ENCODE results near the gene ZNF697.
"Not testable (repeated sequence)": the region's sequence is repeated elsewhere in the genome, so short reads cannot be mapped to it uniquely, and the experiment has no call there.

ZNF697 gene

DNA sequence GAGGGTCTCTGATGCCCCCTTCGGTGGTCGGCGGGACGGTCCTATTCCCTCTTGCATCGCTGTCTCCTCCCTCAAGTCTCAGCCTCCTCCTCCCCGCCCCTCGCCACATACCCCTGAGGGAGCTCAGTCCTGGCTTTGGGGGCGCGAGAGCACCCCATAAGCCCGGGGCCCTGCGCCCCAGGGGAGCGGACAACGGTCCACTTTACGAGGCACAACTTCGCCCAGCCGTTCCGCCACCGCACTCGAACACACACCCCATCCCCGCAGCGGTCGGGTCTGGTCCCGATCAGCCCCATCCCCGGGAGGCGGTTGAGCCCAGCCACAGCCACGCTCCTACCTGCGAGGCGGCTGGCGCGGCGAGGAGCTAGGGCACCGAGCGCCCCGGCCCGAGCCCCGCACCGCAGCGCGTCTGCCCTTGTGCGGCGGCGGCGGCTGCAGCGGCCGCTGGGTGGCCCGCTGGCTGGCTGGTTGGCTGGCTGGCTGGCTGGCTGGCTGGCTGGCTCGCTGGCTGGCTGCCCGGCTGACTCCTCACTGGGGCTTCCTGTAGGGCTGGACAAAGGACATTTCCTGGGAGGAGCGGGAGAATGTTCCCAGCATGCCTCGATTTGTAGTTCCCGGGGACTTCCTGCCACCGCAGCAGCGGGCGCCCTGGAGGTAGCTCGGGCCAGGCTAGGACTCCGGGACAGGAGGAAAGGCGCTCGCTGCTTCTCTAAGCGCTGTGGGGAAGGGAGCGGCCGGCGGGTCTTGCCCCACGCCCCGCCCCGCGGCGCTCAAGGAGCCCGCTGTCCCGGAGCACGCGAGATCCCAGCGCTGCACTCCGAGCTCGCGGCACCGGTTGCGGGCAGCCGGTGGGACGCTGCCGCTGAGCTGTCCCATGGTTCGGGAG, at the start of gene ZNF697:
Gene ZNF697 (minus strand): TSS at position 533 of the 886 bp plus-strand sequence. CDS start 22,166 bp downstream, outside the sequence.
- peak; percentile 97 for DNase-seq (ENCODE audit: low spot score)

DNA sequence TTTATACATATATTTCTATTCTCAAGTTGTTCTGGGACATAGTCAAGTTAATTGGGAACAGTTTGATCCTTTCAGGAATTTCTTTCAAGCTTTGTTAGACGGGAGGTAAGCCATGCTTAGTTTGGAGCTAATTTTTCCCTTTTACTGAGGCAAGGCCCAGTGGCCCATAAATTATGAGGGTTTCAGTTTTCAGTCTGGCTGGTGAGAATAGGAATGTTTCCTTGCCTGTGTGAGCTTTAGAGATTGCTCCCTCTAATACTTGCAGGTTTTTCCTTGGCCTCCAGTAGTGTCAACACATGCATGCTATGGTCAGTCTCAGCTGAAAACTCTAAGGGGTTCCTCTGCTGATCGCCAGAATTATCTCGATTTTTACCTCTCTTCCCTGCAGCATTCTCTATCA, 49.5 kb upstream of the ZNF697 start:
- no peak for DNase-seq (ENCODE audit: low spot score)

DNA sequence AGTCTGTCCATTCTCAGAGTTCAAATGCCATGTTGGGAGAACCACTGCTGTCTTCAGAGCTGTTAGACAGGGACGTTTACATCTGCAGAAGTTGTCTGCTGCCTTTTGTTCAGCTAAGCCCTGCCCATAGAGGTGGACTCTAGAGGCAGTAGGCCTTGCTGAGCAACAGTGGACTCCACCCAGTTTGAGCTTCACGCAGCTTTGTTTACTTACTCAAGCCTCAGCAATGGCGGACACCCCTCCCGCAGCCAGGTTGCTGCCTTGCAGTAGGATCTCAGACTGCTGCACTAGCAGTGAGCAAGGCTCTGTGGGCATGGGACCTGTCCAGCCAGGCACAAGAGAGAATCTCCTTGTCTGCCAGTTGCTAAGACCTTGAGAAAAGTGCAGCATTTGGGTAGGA, 48.8 kb upstream of the ZNF697 start:
- DNase-seq (ENCODE audit: low spot score), result not testable (repeated sequence)

DNA sequence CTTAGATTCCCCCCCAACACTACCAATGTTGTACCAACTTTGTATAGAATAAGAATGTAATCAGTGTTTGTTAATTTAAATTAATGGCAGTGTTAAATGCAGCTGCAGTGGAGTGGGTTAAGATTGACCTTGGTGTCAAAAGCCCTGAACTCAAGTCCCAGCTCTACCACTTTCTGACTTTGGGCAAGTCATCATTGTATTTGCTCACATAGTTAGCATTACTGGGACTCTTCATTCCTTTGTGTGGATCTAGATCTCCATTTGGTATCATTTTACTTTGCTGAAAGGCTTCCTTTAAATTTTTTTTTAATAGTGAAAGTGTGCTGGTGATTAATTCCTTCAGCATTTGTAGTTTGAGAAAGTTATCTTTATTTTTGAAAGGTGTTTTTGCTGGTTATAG, 41.4 kb upstream of the ZNF697 start:
- no peak for DNase-seq (ENCODE audit: low spot score)

DNA sequence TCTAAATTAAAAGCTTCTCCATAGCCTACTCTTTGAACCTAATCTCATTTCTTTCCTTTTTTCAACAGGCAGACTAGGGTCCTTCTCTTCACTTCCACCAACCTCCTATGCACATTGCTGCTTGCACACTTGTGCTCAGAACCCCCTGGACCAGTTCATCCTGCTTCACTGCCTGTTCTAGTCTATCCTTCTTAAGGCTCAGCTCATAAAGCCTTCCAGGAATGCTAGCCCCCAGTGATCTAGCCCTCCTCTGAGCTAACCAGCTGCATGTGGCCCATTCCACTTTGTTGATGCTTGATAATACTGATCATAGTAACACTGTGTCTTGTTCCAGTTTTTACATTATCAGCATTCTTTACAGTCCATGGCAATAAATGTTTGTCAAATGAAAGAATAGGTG, 40.7 kb upstream of the ZNF697 start:
- DNase-seq (ENCODE audit: low spot score), result no peak

DNA sequence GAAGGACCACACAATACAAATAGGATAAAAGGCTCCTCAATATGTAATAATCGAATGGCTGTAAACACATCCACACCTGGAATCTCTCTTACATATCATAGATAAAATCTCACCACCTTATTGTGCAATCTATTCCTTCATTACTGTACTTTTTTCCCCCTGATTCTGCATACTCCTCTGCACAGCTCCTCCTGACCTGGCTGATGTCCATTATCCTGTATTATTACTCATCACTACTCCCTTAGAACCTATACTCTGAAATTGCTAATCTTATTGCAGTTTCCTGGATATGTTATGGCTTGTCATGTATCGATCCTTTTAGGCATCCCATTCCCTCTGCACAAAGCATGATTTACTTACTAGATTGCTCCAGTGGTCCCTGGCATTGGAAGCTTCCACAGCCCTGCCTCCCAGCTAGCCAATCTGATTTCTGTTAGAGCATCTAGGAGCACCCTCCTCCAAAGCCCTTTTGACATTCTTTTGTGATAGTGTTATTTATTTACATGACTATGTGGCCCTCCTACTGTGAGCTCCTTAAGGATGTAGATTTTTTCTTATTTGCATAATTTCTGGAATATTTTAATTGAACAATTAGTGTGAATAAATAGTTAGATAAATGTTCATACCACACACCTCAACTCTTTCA, 39.5 kb upstream of the ZNF697 start:
- DNase-seq (ENCODE audit: low spot score), result no peak

DNA sequence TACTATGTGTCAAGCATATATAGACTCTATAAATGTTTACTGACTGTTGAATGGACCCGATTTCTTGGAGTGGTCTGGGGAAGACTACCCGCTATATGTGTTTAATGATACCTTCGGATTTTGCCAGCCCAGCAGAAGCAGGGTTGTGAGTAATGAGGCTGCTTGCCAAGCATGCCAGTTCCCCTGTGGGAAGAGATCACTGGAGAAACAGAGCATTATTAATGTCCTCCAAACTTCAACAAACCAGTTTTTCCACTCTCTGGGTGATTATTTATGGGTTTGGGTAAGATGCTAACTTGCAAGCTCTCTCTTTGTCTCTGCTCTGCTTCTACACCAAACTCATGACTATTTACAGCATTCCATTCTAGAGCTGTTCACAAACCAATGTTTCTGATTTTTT, 38.6 kb upstream of the ZNF697 start:
- DNase-seq (ENCODE audit: low spot score), result no peak

DNA sequence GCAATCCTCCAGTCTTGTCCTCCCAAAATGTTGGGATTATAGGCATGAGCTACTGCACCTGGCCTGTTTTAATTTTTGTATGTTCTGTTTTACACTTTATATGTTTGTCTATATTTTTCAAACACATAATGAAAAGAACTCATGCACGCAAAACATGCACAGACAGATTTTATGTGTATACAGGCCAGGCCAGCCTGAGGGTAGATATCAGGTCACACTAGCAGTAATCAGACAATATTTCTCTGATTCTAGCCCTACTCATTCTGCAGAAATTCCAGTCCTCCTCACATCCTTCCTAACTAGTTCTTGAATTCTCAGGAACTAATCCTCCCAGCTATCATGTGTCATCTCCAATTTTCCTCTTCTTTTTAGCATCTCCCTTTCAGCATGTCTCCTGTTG, 35.8 kb upstream of the ZNF697 start:
- no peak for DNase-seq (ENCODE audit: low spot score)

DNA sequence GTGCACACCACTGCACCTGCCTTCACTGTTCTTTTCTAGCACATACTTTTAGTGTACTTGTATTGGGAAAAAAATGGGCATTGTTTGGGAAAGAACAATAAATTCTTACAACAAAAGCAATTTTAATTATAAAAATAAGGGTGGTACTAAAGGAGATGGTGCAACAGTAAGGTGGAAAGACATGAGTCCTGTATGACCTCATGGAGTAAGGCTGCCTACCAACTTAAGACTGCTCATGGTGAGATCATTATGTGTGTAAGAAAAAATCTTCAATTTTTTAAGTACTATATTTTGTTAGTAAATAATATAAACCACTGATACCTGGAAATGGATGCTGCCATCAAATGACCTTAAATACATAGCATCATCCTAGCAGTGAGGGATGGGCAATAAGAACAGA, 34.1 kb upstream of the ZNF697 start:
- DNase-seq (ENCODE audit: low spot score), result no peak

DNA sequence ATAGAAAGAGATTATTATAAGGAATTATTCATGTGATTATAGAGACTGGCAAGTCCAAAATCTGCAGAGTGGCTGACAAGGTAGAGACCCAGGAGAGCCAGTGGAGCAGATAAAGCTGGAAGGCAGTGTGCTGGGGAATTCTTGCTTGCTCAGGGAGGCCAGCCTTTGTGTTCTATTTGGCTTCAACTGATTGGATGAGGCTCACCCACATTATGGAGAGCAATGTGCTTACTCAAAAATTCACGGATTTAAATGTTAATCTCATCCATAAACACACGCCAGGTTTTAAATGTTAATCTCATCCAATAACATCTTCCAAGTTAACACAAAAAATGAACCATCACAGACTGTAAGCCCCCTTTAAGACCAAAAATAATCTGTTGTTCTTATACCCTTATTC, 33.5 kb upstream of the ZNF697 start:
- DNase-seq (ENCODE audit: low spot score), result no peak

DNA sequence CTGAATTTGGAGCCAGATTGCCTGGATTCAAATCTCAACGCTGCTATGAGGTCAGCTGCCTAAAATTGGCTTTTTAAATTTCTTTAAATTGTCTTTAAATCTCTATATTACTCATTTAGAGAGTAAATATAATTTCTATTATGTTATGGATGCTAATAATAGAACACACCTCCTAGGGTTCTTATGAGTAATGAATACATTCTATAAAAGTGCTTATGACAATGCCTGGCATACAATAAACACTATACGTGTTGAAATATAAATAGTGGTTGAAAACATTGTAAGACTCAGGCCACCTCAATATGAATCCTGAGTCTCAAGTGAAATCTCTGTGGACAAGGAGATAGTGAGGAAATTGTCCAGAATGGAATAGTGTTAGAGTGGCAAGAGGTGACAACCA, 32.7 kb upstream of the ZNF697 start:
- DNase-seq (ENCODE audit: low spot score), result no peak

DNA sequence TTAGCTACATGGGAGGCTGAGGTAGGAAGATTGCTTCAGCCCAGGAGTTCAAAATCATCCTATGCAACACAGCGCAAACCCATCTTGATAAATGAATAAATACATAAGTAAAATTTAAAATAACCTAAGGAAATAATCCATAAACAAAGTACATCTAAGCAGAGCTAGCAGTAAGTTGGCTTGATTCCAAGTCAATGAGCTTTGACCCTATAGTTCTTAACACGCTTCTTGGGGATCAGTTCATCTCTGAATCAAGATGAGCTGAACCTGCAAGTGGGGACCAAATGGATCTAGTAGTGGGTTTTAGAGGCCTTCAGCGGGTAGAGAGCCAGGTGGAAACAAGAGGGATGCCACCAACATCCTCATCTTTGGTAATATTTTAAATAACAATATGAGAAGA, 32.1 kb upstream of the ZNF697 start:
- no peak for DNase-seq (ENCODE audit: low spot score)

DNA sequence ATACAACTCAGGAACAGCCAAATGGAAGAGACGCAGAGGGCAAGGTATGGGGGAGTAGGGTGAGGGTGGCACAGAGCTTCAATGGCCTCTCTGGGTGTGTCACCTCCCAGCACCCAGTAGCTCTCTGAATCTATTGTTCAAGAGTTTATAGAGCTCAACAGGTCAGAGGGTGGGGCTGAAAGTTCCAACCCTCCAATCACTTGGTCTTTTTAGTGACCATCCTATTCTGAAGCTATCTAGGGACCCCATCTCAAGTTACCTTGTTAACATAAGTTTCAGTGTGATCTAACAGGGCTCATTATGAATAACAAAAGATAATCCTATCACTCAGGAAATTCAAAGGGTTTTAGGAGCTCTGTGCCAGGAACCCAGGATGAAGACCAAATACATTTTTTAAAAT, 31.2 kb upstream of the ZNF697 start:
- DNase-seq (ENCODE audit: low spot score), result no peak

DNA sequence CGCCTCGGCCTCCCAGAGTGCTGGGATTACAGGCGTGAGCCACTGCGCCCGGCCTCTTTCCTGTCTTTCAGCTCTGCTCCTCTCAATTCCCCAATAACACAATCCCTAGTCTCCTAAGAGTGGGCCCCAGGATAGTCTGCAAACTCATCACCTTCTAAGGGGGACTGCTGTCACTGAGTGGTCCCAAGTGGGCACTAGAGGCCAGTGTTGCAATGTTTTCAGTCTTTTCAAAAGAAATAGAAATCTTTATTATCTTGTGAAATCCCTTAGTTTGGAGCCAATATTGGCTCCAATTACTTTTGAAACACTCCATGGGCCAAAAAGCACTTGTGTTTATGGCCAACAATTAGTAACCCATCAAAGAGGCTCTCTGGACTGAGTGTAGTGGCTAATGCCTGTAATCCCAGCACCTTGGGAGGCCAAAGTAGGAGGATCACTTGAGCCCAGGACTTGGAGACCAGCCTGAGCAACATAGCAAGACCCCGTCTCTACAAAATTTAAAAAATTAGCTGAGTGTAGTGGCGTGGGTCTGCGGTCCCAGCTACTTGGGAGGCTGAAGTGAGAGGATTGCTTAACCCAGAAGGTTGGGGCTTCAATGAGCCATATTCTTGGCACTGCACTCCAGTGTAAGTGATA, 28.6 kb upstream of the ZNF697 start:
- DNase-seq (ENCODE audit: low spot score), result no peak

DNA sequence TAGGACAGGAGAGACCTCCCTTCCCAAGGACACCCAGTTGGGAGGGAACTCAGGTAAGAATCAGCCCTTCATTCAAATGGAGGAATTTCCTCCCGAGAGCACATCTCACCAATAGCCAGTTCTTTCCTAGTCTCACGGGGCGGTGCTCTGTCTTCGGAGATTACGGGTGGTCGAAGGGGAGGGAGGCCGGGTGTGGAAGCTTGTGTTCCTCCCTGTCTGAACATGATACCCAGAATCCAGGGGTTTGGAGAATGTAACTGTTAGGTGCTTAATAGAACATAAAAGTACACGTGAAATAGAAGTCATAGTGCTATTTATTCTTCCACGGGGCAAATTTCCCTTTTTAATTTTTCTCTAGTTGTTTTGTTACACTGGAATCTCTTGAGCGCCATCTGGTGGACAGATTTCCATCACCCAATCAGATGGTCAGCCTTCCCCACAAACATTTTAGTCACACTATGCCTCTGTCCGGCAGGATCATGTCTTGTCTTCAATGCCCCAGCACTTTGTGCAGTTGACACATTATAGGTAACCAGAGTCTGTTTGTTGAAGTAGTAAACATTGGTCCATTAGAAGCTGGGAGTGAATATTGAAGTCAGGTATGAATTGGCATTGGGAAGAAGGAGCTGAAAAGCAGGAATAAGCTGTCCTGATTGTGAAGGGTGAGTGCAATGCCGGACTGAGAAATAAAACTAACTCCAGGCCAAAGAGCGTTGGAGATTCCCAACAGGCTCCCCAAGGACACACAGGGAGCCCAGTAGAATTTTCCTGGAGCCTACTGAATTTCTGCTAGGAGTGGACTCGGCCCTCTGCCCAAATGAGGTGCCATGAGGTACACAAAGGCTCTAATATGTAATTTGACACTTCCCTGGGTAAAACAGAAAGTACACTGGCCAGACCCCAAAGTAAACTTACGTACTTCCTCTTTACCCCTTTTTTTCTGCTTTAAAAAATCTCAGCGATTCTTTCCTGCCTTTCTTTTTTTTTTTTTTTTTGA, 27.6 kb upstream of the ZNF697 start:
- peak; percentile 86 for DNase-seq (ENCODE audit: low spot score)

DNA sequence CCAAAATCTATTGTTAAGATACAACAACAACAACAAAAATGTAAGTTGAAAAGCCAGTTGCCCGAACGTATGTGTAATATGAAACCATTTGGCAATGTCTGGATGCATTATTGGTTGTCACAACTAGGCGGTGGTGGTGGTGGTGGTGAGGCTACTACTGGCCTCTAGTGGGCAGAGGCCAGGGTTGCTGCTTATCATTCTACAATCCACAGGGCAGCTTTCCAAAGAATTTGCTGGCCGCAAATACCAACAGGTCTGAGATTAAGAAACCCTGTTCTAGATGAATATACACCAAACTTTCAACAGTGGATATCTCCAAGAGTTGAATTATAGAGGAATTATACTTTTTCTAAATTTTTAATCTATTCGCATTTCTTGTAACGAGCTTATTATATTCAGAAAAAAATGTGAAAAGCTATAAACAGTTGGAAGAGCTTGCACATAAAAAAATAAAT, 26.8 kb upstream of the ZNF697 start:
- DNase-seq (ENCODE audit: low spot score), result peak; percentile 65

DNA sequence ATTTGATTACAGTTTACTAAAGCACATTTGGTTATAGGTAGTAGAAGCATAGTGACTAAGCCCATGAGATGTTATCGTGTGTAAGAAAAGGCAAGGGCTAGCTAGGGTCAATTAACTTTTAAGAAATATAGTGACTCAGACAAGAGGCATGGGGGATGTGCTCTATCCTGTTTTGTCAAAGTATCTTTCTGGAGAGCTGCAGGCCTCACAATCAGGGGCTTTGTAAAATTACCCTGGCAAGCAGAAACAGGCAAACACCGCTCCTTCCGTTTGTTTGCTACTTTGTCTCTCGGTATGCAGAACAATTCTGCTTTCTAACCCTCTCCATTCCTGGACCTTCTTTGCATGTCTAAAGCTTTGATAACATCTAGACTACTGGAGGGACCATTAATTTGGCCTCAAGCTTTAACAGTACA, 26.1 kb upstream of the ZNF697 start:
- DNase-seq (ENCODE audit: low spot score), result peak; percentile 40

DNA sequence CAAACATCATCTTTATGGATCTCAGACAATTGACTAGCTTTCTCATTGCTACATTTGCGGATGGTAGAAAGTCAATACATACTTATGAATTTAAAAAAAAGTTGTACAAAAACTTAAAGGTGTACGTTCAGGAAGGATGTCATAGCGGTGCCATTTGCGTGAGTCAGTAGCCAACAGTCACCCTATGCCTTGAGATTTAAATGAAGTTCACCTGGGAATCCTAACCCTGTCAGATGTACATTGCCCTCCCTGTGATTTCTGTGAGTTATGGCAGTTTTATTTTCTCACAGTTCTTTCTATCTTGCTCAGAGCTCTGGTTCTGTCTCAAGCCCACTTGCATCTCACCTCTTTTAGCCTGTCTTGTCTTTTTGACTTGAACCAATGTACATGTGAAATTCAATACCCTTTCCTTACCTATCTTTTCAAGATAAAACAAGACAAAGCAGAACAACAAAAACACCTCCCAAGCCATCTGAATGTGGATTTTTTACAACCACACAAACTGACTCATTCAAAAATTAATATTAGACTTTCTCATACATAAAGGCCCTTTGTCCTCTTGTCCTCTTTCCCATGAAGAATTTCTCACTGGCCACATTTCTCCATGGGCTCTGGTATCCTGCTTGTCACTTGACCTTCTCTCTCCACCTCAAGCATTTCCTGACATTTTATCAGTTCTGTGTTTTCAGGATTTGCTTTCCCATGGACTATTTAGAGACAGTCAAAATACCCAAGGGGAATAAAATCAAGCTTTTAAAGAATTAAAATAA, 25.3 kb upstream of the ZNF697 start:
- no peak for DNase-seq (ENCODE audit: low spot score)

DNA sequence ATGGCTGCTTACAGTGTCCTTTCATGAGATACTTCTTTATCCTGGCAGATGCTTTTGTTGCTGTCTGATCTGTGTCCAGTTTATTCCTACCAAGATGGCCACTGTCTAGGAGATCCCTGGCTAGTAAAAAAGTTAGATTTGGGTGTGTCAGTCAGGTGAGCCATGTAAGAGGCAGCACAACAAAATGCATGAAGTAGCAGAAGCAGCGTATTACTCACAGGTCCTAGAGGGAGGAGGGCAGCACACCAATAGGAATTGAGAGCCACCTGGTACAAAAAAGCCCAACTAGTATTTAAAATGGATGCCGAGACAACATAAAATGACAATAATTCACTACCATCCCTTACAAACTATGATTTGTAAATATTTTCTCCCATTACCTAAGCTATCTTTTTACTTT, 22.8 kb upstream of the ZNF697 start:
- no peak for DNase-seq (ENCODE audit: low spot score)

DNA sequence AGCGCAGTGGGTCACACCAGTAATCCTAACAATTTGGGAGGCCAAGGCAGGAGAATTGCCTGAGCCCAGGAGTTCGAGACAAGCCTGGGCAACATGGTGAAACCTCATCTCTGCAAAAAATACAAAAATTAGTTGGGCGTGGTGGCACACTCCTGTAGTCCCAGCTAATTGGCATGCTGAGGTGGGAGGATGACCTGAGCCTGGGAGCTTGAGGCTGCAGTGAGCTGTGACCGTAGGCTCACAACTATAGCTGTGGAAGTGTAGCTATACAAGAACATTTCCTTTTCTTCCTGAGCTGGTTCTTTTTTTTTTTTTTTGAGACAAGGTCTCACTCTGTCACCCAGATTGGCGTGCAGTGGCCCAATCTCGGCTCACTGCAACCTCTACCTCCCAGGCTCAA, 19.1 kb upstream of the ZNF697 start:
- DNase-seq (ENCODE audit: low spot score), result no peak

DNA sequence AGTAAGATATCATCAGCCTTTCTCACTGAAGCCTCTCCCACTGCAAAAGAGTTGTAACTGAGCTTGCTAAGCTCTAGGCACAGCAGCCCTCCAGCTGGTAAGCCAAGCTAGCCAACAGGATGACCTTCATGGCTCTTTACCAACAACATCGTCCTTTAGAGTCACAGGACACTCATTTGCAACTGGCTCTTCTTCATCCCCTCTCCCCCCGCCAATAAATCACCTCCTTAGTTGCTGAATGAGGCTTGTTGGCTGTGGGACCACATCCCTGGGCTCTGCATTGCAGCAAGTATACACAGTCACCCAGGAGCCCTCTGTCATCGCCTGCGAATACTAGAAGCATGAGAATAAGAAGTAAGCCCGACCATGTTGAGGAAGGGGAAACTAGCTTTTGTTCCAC, 16.0 kb upstream of the ZNF697 start:
- no peak for DNase-seq (ENCODE audit: low spot score)

Data from GM03348 (cell line).